Loucy (cell line): ENCODE measurements around the gene NUDT7.

Source experiments
- H2AFZ ChIP-seq: fragments of 200-600 bp; sonication (generic); 2 replicates; pipeline ENCODE4 v1.6.0; 2016; ENCODE audit warnings: antibody characterized with exemption, mild to moderate bottlenecking, low read length, moderate library complexity
- H3F3A ChIP-seq: fragments of 200-600 bp; 2 replicates; pipeline ENCODE4 v1.6.0; 2016; ENCODE audit warnings: antibody characterized with exemption, low read depth, mild to moderate bottlenecking
- H3K27me3 ChIP-seq: fragments of 200-600 bp; sonication (generic); 2 replicates; pipeline ENCODE4 v1.6.1; 2014; ENCODE audit warnings: low read length, mild to moderate bottlenecking; ENCODE audit not compliant: insufficient read depth, poor library complexity, severe bottlenecking
- H3K36me3 ChIP-seq: fragments of 200-600 bp; sonication (generic); 2 replicates; pipeline ENCODE4 v1.6.1; 2016; ENCODE audit warnings: low read length; ENCODE audit not compliant: insufficient read depth
- H3K4me1 ChIP-seq: fragments of 200-600 bp; sonication (generic); 2 replicates; pipeline ENCODE4 v1.5.1; 2014; ENCODE audit warnings: low read length, mild to moderate bottlenecking; ENCODE audit not compliant: insufficient read depth, poor library complexity, severe bottlenecking
- H3K4me2 ChIP-seq: fragments of 200-600 bp; sonication (generic); 2 replicates; pipeline ENCODE4 v1.6.0; 2014; ENCODE audit warnings: antibody characterized with exemption, low read length, low read depth, mild to moderate bottlenecking; ENCODE audit not compliant: poor library complexity, severe bottlenecking
- H3K4me3 ChIP-seq: fragments of 200-600 bp; sonication (generic); 2 replicates; pipeline ENCODE4 v1.5.1; 2014; ENCODE audit warnings: low read length, mild to moderate bottlenecking, mixed read lengths; ENCODE audit not compliant: poor library complexity, severe bottlenecking
- H3K79me2 ChIP-seq: fragments of 200-600 bp; sonication (generic); 2 replicates; pipeline ENCODE4 v1.6.1; 2014; ENCODE audit warnings: low read length; ENCODE audit not compliant: insufficient read depth
- H3K9ac ChIP-seq: fragments of 200-600 bp; sonication (generic); 2 replicates; pipeline ENCODE4 v1.6.0; 2014; ENCODE audit warnings: mild to moderate bottlenecking, low read depth, low read length, moderate library complexity; ENCODE audit not compliant: poor library complexity, severe bottlenecking
- H3K9me2 ChIP-seq: fragments of 200-600 bp; sonication (generic); replicated peaks from 2 replicates; pipeline ENCODE4 v1.6.1; 2016; ENCODE audit warnings: low read depth, low read length, mixed read lengths
- H3K9me3 ChIP-seq: fragments of 200-600 bp; sonication (generic); 2 replicates; pipeline ENCODE4 v1.6.1; 2014; ENCODE audit warnings: mild to moderate bottlenecking, antibody characterized with exemption, low read length, low read depth; ENCODE audit not compliant: insufficient read depth
- H4K20me1 ChIP-seq: fragments of 200-600 bp; sonication (generic); 2 replicates; pipeline ENCODE4 v1.6.0; 2014; ENCODE audit warnings: antibody characterized with exemption, low read length, mild to moderate bottlenecking; ENCODE audit not compliant: insufficient read depth, poor library complexity, severe bottlenecking
- CTCF ChIP-seq: fragments of 200-600 bp; sonication (generic); conservative IDR thresholded peaks from 2 replicates; pipeline ENCODE4 v1.5.1; 2014; ENCODE audit warnings: mild to moderate bottlenecking, antibody characterized with exemption, low read length
- EZH2phosphoT487 ChIP-seq: fragments of 200-600 bp; IDR thresholded peaks from 2 replicates; pipeline ENCODE4 v1.6.1; 2018; ENCODE audit warnings: antibody characterized with exemption, mild to moderate bottlenecking, moderate library complexity, borderline replicate concordance

The NUDT7 gene

GRCh38 chr16:77758508-77758907 lies 36.2 kb downstream of the NUDT7 start:
- Histone ChIP-seq H3K4me2 (no peak overlapping the region), H3K4me1 (no peaks in the 10 kb centered on the region), H3K27me3 (no peaks in the 10 kb centered on the region), H3K9me3 (no peaks in the 10 kb centered on the region), H3F3A (no peaks in the 10 kb centered on the region), H2AFZ (no peak overlapping the region), H3K9me2 (no peaks in the 10 kb centered on the region), H3K4me3 (no peak overlapping the region), H3K36me3 (no peaks in the 10 kb centered on the region), H4K20me1 (no peaks in the 10 kb centered on the region), H3K79me2 (no peaks in the 10 kb centered on the region), H3K9ac (no peak overlapping the region)
- no peak for TF ChIP-seq CTCF
- no peak for TF ChIP-seq EZH2phosphoT487

GRCh38 chr16:77759201-77759600 lies 36.9 kb downstream of the NUDT7 start:
- no peak overlapping the region for H2AFZ ChIP-seq
- H3K9ac ChIP-seq = no peak overlapping the region
- no peaks in the 10 kb centered on the region for H3K4me1 ChIP-seq
- no peak overlapping the region for H3K4me3 ChIP-seq
- TF ChIP-seq CTCF (no peak), EZH2phosphoT487 (no peak)
- no peaks in the 10 kb centered on the region for H4K20me1 ChIP-seq
- H3K9me2 ChIP-seq = no peaks in the 10 kb centered on the region
- no peaks in the 10 kb centered on the region for H3F3A ChIP-seq
- H3K79me2 ChIP-seq = no peaks in the 10 kb centered on the region
- H3K27me3 ChIP-seq = no peaks in the 10 kb centered on the region
- H3K36me3 ChIP-seq = no peaks in the 10 kb centered on the region
- no peak overlapping the region for H3K4me2 ChIP-seq
- H3K9me3 ChIP-seq = no peaks in the 10 kb centered on the region

GRCh38 chr16:77759821-77760220 lies 37.5 kb downstream of the NUDT7 start:
- H3K4me1 ChIP-seq = no peaks in the 10 kb centered on the region
- H3K9me2 ChIP-seq = no peaks in the 10 kb centered on the region
- no peaks in the 10 kb centered on the region for H3K9me3 ChIP-seq
- no peaks in the 10 kb centered on the region for H3K27me3 ChIP-seq
- H2AFZ ChIP-seq = no peak overlapping the region
- no peak overlapping the region for H3K4me2 ChIP-seq
- H3K36me3 ChIP-seq = no peaks in the 10 kb centered on the region
- no peaks in the 10 kb centered on the region for H4K20me1 ChIP-seq
- no peak overlapping the region for H3K9ac ChIP-seq
- no peak overlapping the region for H3K4me3 ChIP-seq
- H3K79me2 ChIP-seq = no peaks in the 10 kb centered on the region
- TF ChIP-seq CTCF = no peak
- no peak for TF ChIP-seq EZH2phosphoT487
- no peaks in the 10 kb centered on the region for H3F3A ChIP-seq
